AG04450 (cell line): Measurements from ENCODE around the gene FSCN2. TPM values are rescaled to one million over a fixed set of nuclear protein-coding genes. Genes with fewer than 3 reads are reported as not detected.

Experiments
- CTCF ChIA-PET: fragments of 300-600, 350-600 bp; formaldehyde crosslinking; extraction: SDS; loops from one replicate; lab custom pipeline; 2022; ENCODE audit warnings: antibody characterized with exemption, inconsistent platforms; lab: Charles Lee
- POLR2A ChIA-PET: fragments of 350-600 bp; formaldehyde crosslinking; extraction: SDS; loops from one replicate; lab custom pipeline; 2021; ENCODE audit warnings: antibody characterized with exemption, inconsistent platforms; lab: Yijun Ruan, JAX
- DNase-seq: peaks from one replicate; pipeline ENCODE4 v3.0.0-alpha.2; 2011; ENCODE audit warnings: low read depth, low spot score
- H3K27ac ChIP-seq: one replicate; pipeline ENCODE4 v1.5.1; 2012; ENCODE audit warnings: low read depth, low read length, control low read depth
- H3K27me3 ChIP-seq: one replicate; pipeline ENCODE4 v1.6.0; 2012; ENCODE audit warnings: low read length; ENCODE audit not compliant: control insufficient read depth, insufficient read depth
- H3K4me3 ChIP-seq: 2 replicates; pipeline ENCODE4 v1.5.1; 2011; ENCODE audit warnings: mild to moderate bottlenecking, low read depth, low read length, control low read depth
- H3K9me3 ChIP-seq: 2 replicates; pipeline ENCODE4 v1.5.1; 2012; ENCODE audit warnings: low read length; ENCODE audit not compliant: control insufficient read depth, insufficient read depth
- CTCF ChIP-seq: IDR thresholded peaks from 2 replicates; pipeline ENCODE4 v1.5.1; 2011; ENCODE audit warnings: low read depth, low read length, control low read depth, inconsistent platforms
- polyA plus RNA-seq: library from polyadenylated mRNA; depleted of rRNA; stranded (reverse); fragments of >200 nt; gene quantifications from 2 replicates; pipeline ENCODE4 v1.2.3, GENCODE V29; 2011

FSCN2 gene
- polyA plus RNA-seq, 1 experiment = 0.26 TPM

- Histone ChIP-seq H3K27me3 (peaks cover 11% of the 10 kb centered on the region), H3K4me3 (no peak overlapping the region), H3K27ac (no peak overlapping the region), H3K9me3 (no peaks in the 10 kb centered on the region; the same call in 1 of the 2 replicates)
- TF ChIP-seq CTCF = no peak
- CTCF ChIA-PET = no interaction called here
- POLR2A ChIA-PET = no interaction called here
- DNase-seq = no peak
These were observed 3.4 kb upstream of the FSCN2 start for GRCh38 chr17:81524865-81525159.

GRCh38 chr17:81526662-81527571 is 1.3 kb upstream of the FSCN2 start:
- no peak overlapping the region for H3K27ac ChIP-seq
- TF ChIP-seq CTCF = no peak
- CTCF ChIA-PET = interaction anchor here (0.5 kb wide), 1 partner anchor 60 kb away, joined by 3 read pairs; no protein-coding TSS in a partner anchor
- DNase-seq = no peak
- H3K4me3 ChIP-seq = no peak overlapping the region
- POLR2A ChIA-PET = no interaction called here
- H3K27me3 ChIP-seq = peaks cover 11% of the 10 kb centered on the region
- H3K9me3 ChIP-seq = peaks cover 12% of the 10 kb centered on the region; the same call in 1 of the 2 replicates

GRCh38 chr17:81528384-81528650 is 140 bp downstream of the FSCN2 start:
- Histone ChIP-seq H3K27ac (no peak overlapping the region), H3K9me3 (peaks cover 12% of the 10 kb centered on the region; the same call in 1 of the 2 replicates), H3K4me3 (no peak overlapping the region), H3K27me3 (peaks cover 8% of the 10 kb centered on the region)
- TF ChIP-seq CTCF = no peak
- DNase-seq = no peak
- ChIA-PET CTCF (no interaction called here), POLR2A (interaction anchor here (1.0 kb wide), 1 partner anchor 12 kb away, joined by 4 read pairs; no protein-coding TSS in a partner anchor)

GRCh38 chr17:81528651-81529436 is 667 bp downstream of the FSCN2 start:
- ChIA-PET POLR2A (interaction anchor here (0.6 to 1.0 kb wide), 2 partner anchors 13 to 68 kb away, joined by 4 to 7 read pairs; no protein-coding TSS in a partner anchor), CTCF (no interaction called here)
- no peak for TF ChIP-seq CTCF
- H3K27me3 ChIP-seq = peaks cover 8% of the 10 kb centered on the region
- peaks cover 12% of the 10 kb centered on the region; the same call in 1 of the 2 replicates for H3K9me3 ChIP-seq
- H3K4me3 ChIP-seq = no peak overlapping the region
- DNase-seq = no peak
- no peak overlapping the region for H3K27ac ChIP-seq
